AG20443 (cell line): ENCODE measurements around the gene ITPKB.
"Not testable (repeated sequence)": the region's sequence is repeated elsewhere in the genome, so short reads cannot be mapped to it uniquely, and the experiment has no call there.

ENCODE experiments used
- DNase-seq: peaks from one replicate; pipeline ENCODE4 v3.0.0; 2012; ENCODE audit warnings: low spot score, mixed read lengths

ITPKB gene

DNA sequence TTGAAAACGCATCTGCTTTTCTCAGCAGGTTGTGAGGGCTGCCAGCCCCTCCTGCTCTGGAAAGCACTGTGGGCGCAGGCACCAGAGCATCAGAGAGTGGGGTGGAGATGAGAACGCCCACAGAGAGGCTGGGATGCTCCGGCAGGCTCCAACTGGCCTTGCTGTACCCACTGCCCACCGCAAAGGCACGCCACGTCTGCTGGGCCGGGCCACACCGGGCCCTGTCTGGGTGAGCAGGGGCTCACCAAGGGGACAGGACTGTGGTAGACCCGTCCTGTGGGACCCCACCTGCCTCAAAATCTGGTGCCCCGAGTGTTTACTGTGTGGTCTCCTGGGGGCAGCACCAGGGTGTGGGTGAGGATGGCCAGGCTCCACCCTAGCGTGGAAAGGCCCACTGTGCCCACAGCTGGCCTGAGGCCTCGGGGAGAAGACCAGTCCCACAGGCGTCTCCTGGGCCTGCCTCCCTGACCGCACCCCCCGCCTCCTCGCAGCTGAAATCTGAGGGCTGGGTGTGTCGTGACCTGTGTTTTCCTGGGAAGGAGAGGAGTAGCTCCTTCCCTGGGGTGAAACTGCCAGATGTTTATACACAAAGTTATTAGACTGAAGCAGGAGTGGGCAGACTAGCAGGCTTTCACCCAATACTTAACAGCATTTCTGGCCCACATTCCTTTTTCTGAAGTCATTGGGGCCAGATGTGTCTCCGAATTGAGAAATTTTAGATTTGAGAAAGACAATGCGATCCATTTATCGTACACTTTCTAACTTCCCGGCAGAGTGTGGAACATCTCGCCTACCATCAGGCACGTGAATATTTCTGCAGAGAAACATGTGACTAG lies 136.7 kb downstream of the ITPKB start:
- peak; percentile 91 for DNase-seq

DNA sequence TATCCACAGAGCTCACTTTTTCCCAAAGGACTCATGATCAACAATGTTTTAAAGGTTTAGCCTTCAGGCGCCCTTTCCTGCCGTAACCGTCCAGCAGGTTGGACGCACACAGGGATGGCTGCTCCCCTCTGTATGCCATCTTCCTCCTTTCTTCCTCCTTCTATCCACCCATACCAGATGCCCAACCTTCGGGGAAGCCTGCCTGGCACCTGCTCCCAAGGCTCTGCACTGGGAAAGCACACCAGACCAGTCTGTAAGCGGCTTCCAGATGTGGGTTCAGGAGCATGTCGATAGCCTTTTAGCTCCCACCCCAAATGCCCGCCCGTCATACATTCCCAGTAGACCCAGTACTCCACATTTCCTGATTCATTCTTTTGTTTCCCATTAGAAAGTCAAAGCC lies 137.6 kb downstream of the ITPKB start:
- no peak for DNase-seq

- DNase-seq = no peak
These were observed 138.8 kb downstream of the ITPKB start for GRCh38 chr1:226600254-226600653.

DNA sequence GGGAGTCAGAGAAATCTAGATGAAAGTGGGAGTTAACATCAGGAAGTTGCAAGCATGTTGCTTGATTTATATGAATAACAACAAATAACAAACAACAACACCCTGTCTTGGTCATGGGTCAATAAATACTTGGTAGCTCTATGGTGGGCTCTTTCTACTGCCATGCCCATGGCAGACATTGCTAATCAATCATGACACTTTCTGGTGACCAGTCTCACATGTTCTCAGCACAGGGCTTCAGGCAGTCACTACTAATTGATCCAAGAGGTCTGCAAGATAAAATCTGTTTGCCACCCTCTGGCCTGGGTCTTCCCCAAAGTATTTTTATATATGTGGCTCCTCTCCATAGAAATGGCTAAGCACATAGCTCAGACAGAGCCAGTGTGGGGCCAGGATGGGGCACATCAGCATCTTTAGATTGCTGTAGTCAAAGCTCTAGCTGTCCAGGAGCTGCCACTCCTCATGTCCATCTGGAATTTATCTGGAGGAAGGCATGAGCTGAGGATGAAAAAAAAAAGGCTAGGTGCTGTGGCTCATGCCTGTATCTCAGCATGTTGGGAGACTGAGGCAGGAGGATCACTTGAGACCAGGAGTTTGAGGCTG lies 139.3 kb downstream of the ITPKB start:
- DNase-seq = no peak

- DNase-seq = not testable (repeated sequence)
These were observed 140.1 kb downstream of the ITPKB start for GRCh38 chr1:226598955-226599354.

DNA sequence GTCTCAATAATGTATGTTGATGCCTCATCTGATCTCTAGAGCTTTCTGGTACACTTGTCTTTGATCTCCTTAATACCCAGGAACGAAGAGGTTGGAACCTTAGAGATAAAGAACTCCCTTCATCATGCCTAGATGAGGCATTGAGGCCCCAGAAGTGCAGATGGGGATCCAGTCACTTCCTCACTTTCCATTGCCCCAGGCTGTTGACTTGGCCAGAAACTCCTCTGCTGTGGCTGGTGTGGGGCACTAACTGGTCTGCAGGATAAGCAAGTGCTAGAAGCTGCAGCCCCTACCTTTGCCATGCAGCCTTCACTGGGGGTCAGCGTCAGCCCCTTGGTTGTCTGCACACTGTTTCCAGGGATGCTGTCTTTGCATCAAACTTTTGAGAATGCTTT lies 140.6 kb downstream of the ITPKB start:
- no peak for DNase-seq

GRCh38 chr1:226597616-226598454 lies 141.2 kb downstream of the ITPKB start:
- DNase-seq = no peak

DNA sequence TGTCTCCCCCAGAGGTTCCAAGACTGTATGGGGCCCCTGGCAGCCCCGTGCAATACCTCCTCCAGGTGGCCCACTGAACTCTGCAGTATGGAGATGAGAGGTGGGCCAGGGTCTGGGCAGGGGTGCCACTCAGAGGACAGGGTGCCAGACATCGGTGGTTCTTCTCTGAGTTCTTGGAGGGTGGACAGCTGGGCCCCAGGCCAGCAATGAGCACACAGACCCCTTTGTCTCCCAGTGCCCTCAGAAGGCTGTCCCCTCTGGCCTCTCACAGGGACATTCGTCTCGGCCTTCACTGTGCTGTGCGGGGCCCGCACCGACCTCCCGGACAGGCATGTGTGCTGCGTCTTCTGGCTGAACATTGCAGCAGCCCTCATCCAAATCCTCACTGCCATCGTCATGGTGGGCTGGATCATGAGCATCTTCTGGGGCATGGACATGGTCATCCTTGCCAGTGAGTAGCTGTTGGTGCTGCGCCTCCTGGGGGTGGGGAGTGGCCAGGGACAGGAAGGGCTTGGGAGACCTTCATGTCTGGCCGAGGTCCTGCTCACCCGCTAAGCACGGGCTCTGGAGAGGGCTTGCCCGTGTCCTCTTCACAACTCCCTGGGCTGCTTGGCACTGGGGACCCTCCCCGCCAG lies 142.4 kb downstream of the ITPKB start:
- no peak for DNase-seq

DNA sequence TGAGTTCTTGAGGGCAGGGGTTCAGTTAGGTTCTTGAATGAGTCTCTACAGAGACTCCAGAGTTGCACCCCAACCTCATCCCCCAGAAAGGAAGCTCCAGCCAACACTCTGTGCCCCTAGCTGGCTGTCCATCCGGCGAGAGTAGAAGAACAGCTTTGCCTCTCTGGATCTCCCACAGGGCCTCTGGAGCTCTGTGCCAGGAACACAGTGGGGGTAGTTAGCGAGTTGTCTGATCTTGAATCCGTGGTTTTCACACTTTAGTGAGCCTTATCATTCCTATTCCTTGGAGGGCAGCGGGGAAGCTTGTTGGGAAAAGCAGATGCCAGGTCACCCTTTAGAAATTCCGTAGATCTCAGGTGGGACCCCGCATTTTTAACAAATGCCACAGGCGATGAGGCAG lies 145.5 kb downstream of the ITPKB start:
- no peak for DNase-seq

- DNase-seq = no peak
These were observed 148.5 kb downstream of the ITPKB start for GRCh38 chr1:226590614-226591013.

GRCh38 chr1:226589008-226589733 lies 149.9 kb downstream of the ITPKB start:
- DNase-seq = no peak

- no peak for DNase-seq
These were observed 150.6 kb downstream of the ITPKB start for GRCh38 chr1:226588484-226588883.

DNA sequence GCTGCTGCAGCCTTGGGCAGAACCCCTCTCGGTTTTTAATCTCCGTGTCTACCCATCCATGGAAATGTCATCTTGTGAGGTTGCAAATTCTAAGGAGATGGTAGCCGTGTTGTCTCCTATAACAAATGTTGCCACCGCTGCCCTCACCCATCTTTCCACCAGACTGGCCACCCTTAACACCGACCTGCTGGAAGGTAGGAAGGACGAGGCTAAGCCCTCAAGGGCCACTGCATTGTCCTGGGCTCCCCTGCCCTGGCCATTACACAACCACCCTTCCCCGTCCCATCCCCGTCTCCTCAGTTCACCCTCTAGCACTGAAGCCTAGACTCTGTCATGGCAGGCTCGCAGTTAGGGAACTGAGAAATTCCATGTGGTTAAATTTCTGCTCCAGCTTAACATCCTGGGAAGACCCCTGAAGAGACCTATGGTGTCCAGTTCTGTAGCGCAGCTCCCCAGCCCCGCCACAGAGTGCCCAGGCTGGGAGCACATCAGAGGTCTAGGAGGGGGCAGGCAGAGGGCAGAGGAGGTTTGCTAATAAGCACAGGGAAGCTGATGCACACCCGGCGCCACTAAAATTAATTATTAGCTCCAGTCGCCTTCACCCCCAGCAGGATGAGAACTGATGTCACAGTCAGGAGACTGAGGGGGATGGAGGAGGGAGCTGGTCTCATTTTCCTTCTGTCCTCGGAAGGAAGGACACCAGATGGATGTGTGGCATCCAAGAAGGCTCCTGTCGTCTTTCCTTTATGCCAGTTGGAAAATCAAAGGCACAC lies 152.2 kb downstream of the ITPKB start:
- DNase-seq = no peak

DNA sequence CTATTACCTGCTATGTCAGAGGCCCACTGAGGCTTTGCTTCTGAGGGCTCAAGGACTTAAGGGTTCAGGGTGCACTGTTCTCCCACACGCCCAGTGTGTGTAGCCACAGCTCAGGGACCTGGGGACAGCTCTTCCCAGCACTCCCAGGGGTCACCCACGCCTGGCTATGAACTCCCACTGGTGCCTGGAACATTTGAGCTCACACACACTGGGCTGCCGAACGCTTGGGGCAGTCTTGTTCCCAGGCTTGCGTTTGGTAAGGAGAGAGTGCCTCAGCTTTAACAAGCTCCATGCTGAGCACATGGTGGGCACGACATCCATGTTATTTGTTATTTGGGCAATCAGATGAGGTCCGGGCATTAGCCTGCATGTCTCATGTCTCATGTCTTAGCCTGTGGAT lies 153.0 kb downstream of the ITPKB start:
- no peak for DNase-seq

- DNase-seq = no peak
These were observed 154.9 kb downstream of the ITPKB start for GRCh38 chr1:226584164-226584563.

DNA sequence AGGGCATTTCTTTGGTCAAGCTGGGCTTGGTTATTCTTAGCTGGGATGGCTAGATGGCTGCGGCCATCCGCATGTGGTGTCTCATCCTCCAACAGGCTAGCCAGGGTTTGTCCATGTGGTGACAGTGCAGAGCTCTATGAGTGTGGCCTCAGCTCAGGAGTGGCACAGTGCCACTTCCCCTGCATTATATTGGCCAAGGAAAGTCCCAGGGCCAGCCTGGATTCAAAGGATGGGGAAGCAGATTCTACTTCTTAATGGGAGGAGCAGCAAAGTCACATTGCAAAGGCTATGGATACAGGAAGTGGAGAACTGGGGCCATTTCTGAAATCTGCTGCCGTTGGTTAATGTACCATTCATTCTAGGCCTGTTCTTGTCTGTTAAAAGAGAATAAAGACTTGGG lies 156.1 kb downstream of the ITPKB start:
- no peak for DNase-seq
